Measurements from ENCODE around the gene ANKLE1.
A peak's percentile ranks its signal among the peaks of the same experiment; 100 is the strongest.

ANKLE1 gene

DNA sequence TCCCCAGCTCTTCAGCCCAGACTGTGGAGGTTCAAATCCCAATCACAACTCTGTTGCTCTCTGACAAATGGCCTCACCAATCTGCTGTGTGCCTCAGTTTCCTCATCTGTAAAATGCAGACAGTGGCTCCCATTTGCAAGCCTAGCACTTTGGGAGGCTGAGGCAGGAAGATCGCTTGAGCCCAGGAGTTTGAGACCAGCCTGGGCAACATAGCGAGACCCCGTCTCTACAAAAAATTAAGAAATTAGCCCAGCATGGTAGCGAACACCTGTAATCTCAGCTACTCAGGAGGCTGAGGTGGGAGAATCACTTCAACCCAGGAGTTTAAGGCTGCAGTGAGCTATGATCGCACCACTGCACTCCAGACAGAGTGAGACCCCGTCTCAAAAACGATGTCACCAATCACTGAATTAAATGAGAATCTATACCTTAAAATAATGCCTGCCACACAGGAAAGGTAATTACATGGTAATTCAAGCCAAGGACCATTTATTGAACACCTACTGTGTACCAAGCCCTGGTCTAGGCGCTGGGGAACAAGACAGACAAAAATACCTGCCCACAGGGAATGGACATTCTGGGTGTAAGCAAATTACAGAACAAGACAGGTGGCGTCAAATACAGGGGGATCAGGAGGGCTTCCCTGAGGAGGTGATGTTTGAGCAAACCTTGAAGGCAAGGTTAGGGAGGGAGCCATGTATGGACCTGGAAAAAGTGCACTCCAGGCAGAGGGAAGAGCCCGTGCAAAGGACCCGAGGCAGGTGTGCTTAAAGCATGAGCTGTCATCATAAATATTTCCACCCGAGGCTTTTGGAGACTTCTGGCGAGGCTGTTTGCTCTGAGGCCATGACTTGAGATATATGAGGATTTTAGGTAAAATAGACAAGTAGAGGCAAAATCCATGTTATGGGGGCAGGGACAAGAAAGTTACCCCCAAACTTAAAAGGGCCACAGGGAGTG is 43.7 kb upstream of the ANKLE1 start:
- ChIA-PET POLR2A (no interaction called here), CTCF (interaction anchor here (0.6 to 1.8 kb wide), 7 partner anchors 10 to 220 kb away, joined by 3 to 6 read pairs (median 3); partner anchors contain the start of gene BABAM1)
- no peaks in the 10 kb centered on the region for H3K9me3 ChIP-seq (ENCODE audit: control extremely low read depth in 1 of 5, control insufficient read depth in 4 of 5, insufficient read depth in 2 of 5, low read depth in 1 of 5, low read length in 4 of 5)
- peaks cover 0 to 18% (median 13%) of the 10 kb centered on the region in 4 experiments for H3K4me1 ChIP-seq (ENCODE audit: control extremely low read depth in 1 of 4, control insufficient read depth in 4 of 4, insufficient read depth in 4 of 4, low read length in 3 of 4)
- WGBS (ENCODE audit: insufficient coverage) = 95% methylated on average over 8 of the region's 13 CpGs
- H3K36me3 ChIP-seq (ENCODE audit: control insufficient read depth in 4 of 4, insufficient read depth in 4 of 4, low read length in 3 of 4) = peaks cover 0 to 14% (median 3%) of the 10 kb centered on the region in 4 experiments
- no peak for DNase-seq
- H3K27me3 ChIP-seq (replicated peaks in 2 of 5; ENCODE audit: control insufficient read depth in 4 of 5, insufficient read depth in 5 of 5, low read length in 4 of 5) = no peaks in the 10 kb centered on the region
- H3K27ac ChIP-seq (ENCODE audit: insufficient read depth in 1 of 2, low read depth in 1 of 2, low read length in 2 of 2, poor library complexity in 1 of 2, severe bottlenecking in 2 of 2) = no peak overlapping the region
- no peak overlapping the region for H3K4me3 ChIP-seq (ENCODE audit: control insufficient read depth in 1 of 7, extremely low read depth in 1 of 7, insufficient read depth in 4 of 7, low read depth in 2 of 7, low read length in 6 of 7)

GRCh38 chr19:17240062-17240752 is 41.5 kb upstream of the ANKLE1 start:
- Histone ChIP-seq H3K36me3 (ENCODE audit: control insufficient read depth in 4 of 4, insufficient read depth in 4 of 4, low read length in 3 of 4) (peaks cover 0 to 14% (median 3%) of the 10 kb centered on the region in 4 experiments), H3K27ac (ENCODE audit: insufficient read depth in 1 of 2, low read depth in 1 of 2, low read length in 2 of 2, poor library complexity in 1 of 2, severe bottlenecking in 2 of 2) (no peak overlapping the region), H3K4me1 (ENCODE audit: control extremely low read depth in 1 of 4, control insufficient read depth in 4 of 4, insufficient read depth in 4 of 4, low read length in 3 of 4) (peaks cover 0 to 22% (median 19%) of the 10 kb centered on the region in 4 experiments), H3K4me3 (ENCODE audit: control insufficient read depth in 1 of 7, extremely low read depth in 1 of 7, insufficient read depth in 4 of 7, low read depth in 2 of 7, low read length in 6 of 7) (no peak overlapping the region), H3K9me3 (ENCODE audit: control extremely low read depth in 1 of 5, control insufficient read depth in 4 of 5, insufficient read depth in 2 of 5, low read depth in 1 of 5, low read length in 4 of 5) (no peaks in the 10 kb centered on the region), H3K27me3 (replicated peaks in 2 of 5; ENCODE audit: control insufficient read depth in 4 of 5, insufficient read depth in 5 of 5, low read length in 4 of 5) (no peaks in the 10 kb centered on the region)
- DNase-seq = no peak
- ChIA-PET CTCF (interaction anchor here (1.0 to 1.9 kb wide), 2 partner anchors 24 to 77 kb away, joined by 3 to 7 read pairs; partner anchors contain the start of gene USHBP1), POLR2A (interaction anchor here (0.6 kb wide), 2 partner anchors 25 to 51 kb away, joined by 3 to 4 read pairs; partner anchors contain the start of gene USE1)
- 87% methylated on average over 18 of the region's 24 CpGs for WGBS (ENCODE audit: insufficient coverage)

DNA sequence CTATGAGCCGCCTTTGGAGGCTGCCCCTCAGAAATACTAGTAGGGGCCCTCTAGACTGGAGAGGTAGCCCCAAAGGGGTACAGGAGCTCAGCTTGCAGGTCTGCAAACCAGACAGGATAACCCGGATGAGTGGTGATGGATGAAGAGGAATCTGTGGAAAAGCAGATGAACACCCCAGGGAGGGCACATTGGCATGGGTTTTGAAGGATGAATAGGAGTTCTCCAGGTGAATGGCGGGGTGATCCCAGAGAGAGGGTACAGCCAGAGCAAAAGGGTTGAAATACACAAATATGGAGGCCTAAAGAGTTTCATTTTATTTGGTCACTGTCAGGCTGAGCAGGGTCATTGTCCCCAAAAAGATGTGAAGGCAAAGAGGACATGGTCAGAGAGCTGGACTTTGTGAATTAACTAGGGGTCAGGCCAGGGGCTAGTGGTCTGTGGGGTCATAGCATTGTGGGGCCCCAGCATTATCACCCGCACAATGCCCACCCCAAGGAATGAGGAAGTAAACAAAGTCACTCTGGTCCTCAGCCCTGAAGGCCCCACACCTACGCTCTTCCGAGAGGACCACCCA is 40.8 kb upstream of the ANKLE1 start:
- Histone ChIP-seq H3K36me3 (ENCODE audit: control insufficient read depth in 4 of 4, insufficient read depth in 4 of 4, low read length in 3 of 4) (peaks cover 0 to 14% (median 3%) of the 10 kb centered on the region in 4 experiments), H3K4me3 (ENCODE audit: control insufficient read depth in 1 of 7, extremely low read depth in 1 of 7, insufficient read depth in 4 of 7, low read depth in 2 of 7, low read length in 6 of 7) (no peak overlapping the region), H3K4me1 (ENCODE audit: control extremely low read depth in 1 of 4, control insufficient read depth in 4 of 4, insufficient read depth in 4 of 4, low read length in 3 of 4) (peaks cover 0 to 17% (median 13%) of the 10 kb centered on the region in 4 experiments), H3K9me3 (ENCODE audit: control extremely low read depth in 1 of 5, control insufficient read depth in 4 of 5, insufficient read depth in 2 of 5, low read depth in 1 of 5, low read length in 4 of 5) (no peaks in the 10 kb centered on the region), H3K27ac (ENCODE audit: insufficient read depth in 1 of 2, low read depth in 1 of 2, low read length in 2 of 2, poor library complexity in 1 of 2, severe bottlenecking in 2 of 2) (no peak overlapping the region), H3K27me3 (replicated peaks in 2 of 5; ENCODE audit: control insufficient read depth in 4 of 5, insufficient read depth in 5 of 5, low read length in 4 of 5) (no peaks in the 10 kb centered on the region)
- ChIA-PET CTCF (interaction anchor here (0.8 to 1.9 kb wide), 4 partner anchors 15 to 78 kb away, joined by 3 to 7 read pairs (median 3); partner anchors contain the start of genes OCEL1 and USHBP1), POLR2A (interaction anchor here (0.6 kb wide), 1 partner anchor 26 kb away, joined by 3 read pairs; the partner anchor contains the start of gene USE1)
- 100% methylated on average over 5 of the region's 6 CpGs for WGBS (ENCODE audit: insufficient coverage)
- DNase-seq = no peak

GRCh38 chr19:17242431-17243208 is 39.1 kb upstream of the ANKLE1 start:
- DNase-seq = peak in 1 of 3 donors; percentile 19
- H3K4me1 ChIP-seq (ENCODE audit: control extremely low read depth in 1 of 4, control insufficient read depth in 4 of 4, insufficient read depth in 4 of 4, low read length in 3 of 4) = peaks cover 0 to 25% (median 24%) of the 10 kb centered on the region in 4 experiments
- CTCF ChIA-PET = interaction anchor here (0.9 to 1.8 kb wide), 7 partner anchors 9 to 174 kb away, joined by 3 to 8 read pairs (median 4); partner anchors contain the start of gene OCEL1
- no peaks in the 10 kb centered on the region for H3K27me3 ChIP-seq (replicated peaks in 2 of 5; ENCODE audit: control insufficient read depth in 4 of 5, insufficient read depth in 5 of 5, low read length in 4 of 5)
- POLR2A ChIA-PET = no interaction called here
- H3K4me3 ChIP-seq (ENCODE audit: control insufficient read depth in 1 of 7, extremely low read depth in 1 of 7, insufficient read depth in 4 of 7, low read depth in 2 of 7, low read length in 6 of 7) = no peak overlapping the region
- 93% methylated on average over 8 of the region's 8 CpGs for WGBS (ENCODE audit: insufficient coverage)
- H3K9me3 ChIP-seq (ENCODE audit: control extremely low read depth in 1 of 5, control insufficient read depth in 4 of 5, insufficient read depth in 2 of 5, low read depth in 1 of 5, low read length in 4 of 5) = no peaks in the 10 kb centered on the region
- peaks cover 0 to 14% (median 3%) of the 10 kb centered on the region in 4 experiments for H3K36me3 ChIP-seq (ENCODE audit: control insufficient read depth in 4 of 4, insufficient read depth in 4 of 4, low read length in 3 of 4)
- H3K27ac ChIP-seq (ENCODE audit: insufficient read depth in 1 of 2, low read depth in 1 of 2, low read length in 2 of 2, poor library complexity in 1 of 2, severe bottlenecking in 2 of 2) = no peak overlapping the region

DNA sequence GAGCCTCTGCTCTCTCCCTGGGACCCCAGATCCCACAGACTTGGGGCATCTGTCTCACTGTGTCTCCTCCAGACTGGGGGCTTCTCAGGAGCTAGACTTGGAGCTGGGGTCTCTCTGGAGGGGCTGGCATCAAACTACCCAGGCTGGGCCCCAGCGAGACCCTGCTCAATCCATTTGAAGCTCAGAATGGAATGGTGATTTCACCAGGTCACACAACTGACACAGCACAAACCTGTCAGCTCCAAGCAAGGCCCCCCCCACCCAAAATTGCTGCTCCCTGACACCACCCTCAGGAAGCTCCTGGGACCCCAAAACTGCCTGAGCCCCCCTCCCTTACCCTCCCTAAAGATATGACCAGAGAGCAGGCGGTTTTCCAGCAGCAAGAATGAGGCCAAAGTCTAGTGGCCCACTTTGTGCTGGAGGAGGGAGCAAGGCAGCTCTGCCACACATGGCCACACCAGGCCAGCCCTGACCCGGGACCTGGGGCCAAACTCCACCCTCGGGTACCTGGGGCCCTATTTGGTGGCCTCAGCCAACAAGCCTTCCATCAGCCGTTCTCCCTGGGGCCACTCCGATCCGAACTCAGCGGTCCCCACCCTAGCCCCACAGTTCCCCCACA is 38.4 kb upstream of the ANKLE1 start:
- 90% methylated on average over 6 of the region's 8 CpGs for WGBS (ENCODE audit: insufficient coverage)
- POLR2A ChIA-PET = no interaction called here
- H3K4me3 ChIP-seq (ENCODE audit: control insufficient read depth in 1 of 7, extremely low read depth in 1 of 7, insufficient read depth in 4 of 7, low read depth in 2 of 7, low read length in 6 of 7) = no peak overlapping the region

More for the DNA sequence above, 38.4 kb upstream of the ANKLE1 start:
- Histone ChIP-seq H3K27ac (ENCODE audit: insufficient read depth in 1 of 2, low read depth in 1 of 2, low read length in 2 of 2, poor library complexity in 1 of 2, severe bottlenecking in 2 of 2) (no peak overlapping the region), H3K27me3 (replicated peaks in 2 of 5; ENCODE audit: control insufficient read depth in 4 of 5, insufficient read depth in 5 of 5, low read length in 4 of 5) (no peaks in the 10 kb centered on the region), H3K36me3 (ENCODE audit: control insufficient read depth in 4 of 4, insufficient read depth in 4 of 4, low read length in 3 of 4) (peaks cover 0 to 10% (median under 1%) of the 10 kb centered on the region in 4 experiments), H3K4me1 (ENCODE audit: control extremely low read depth in 1 of 4, control insufficient read depth in 4 of 4, insufficient read depth in 4 of 4, low read length in 3 of 4) (peaks cover 0 to 25% (median 24%) of the 10 kb centered on the region in 4 experiments), H3K9me3 (ENCODE audit: control extremely low read depth in 1 of 5, control insufficient read depth in 4 of 5, insufficient read depth in 2 of 5, low read depth in 1 of 5, low read length in 4 of 5) (no peaks in the 10 kb centered on the region)
- DNase-seq = no peak
- CTCF ChIA-PET = interaction anchor here (0.6 to 1.8 kb wide), 7 partner anchors 10 to 175 kb away, joined by 3 to 8 read pairs (median 3); partner anchors contain the start of genes OCEL1 and USHBP1

Measured in common myeloid progenitor, CD34-positive (primary cell).